Heart right ventricle (tissue), 16 donors: ENCODE measurements around the gene RBMS3. TPM values are rescaled to one million over a fixed set of nuclear protein-coding genes. Genes with fewer than 3 reads are reported as not detected.

Experiments used
- ATAC-seq, 8 donors: fragments of 200-7000 bp; cut with Tn5 transposase; one replicate each; pipeline ENCODE4 v1.9.1; 2020; ENCODE audit warnings: mild to moderate bottlenecking in 8 of 8, moderate library complexity in 8 of 8, moderate number of reproducible peaks in 1 of 8
- DNase-seq, 2 donors: peaks; one replicate each; pipeline ENCODE4 v3.0.0-alpha.2; 2020
- H3K27ac ChIP-seq, 10 donors: fragments of 200-600 bp; sonication (generic) in 2 of 10; one replicate each; pipeline versions ENCODE4 v1.5.0 to v1.8.0; 2020 to 2022; ENCODE audit warnings: mild to moderate bottlenecking in 3 of 10
- H3K27me3 ChIP-seq, 7 donors: fragments of 200-600 bp; one replicate each; pipeline ENCODE4 v1.8.0; 2021 to 2022; ENCODE audit warnings: mild to moderate bottlenecking in 2 of 7
- H3K36me3 ChIP-seq, 9 donors: fragments of 200-600 bp; sonication (generic) in 1 of 9; one replicate each; pipeline versions ENCODE4 v1.5.0 to v1.8.0; 2020 to 2022; ENCODE audit warnings: mild to moderate bottlenecking in 2 of 9
- H3K4me1 ChIP-seq, 9 donors: fragments of 200-600 bp; sonication (generic) in 1 of 9; one replicate each; pipeline versions ENCODE4 v1.5.0 to v1.8.0; 2020 to 2022; ENCODE audit warnings: mild to moderate bottlenecking in 4 of 9
- H3K4me3 ChIP-seq, 10 donors: fragments of 200-600 bp; sonication (generic) in 2 of 10; one replicate each; pipeline versions ENCODE4 v1.5.0 to v1.8.0; 2020 to 2022; ENCODE audit warnings: mild to moderate bottlenecking in 7 of 10, moderate library complexity in 2 of 10
- H3K9me3 ChIP-seq, 11 donors: fragments of 200-600 bp in 10 of 11; sonication (generic) in 2 of 11; one replicate each; pipeline versions ENCODE4 v1.5.0 to v1.8.0; 2013 to 2022; ENCODE audit warnings: mild to moderate bottlenecking in 2 of 11, control low read depth in 1 of 11, moderate library complexity in 1 of 11
- CTCF ChIP-seq, 9 donors: fragments of 200-600 bp; sonication (generic) in 2 of 9; IDR thresholded peaks; one replicate each; pipeline versions ENCODE4 v1.5.0 to v1.8.0; 2021 to 2022; ENCODE audit warnings: antibody characterized with exemption in 9 of 9, mild to moderate bottlenecking in 5 of 9, moderate library complexity in 1 of 9
- WGBS, 2 donors: extraction: QIAGEN DNeasy Blood & Tissue Kit; methylation state at CpG; one replicate each; pipeline ENCODE4 v1.1.7; 2013; ENCODE audit warnings: inconsistent platforms in 1 of 2; 5-methylcytosine and 5-hydroxymethylcytosine counted together
- intact Hi-C, 10 donors: fragments of 100-400 bp; cut with DNase I; formaldehyde crosslinking; loops; one replicate each; pipeline versions ENCODE4 v1.11.1 to v1.14.2; 2022
- polyA plus RNA-seq, 2 donors: library from polyadenylated mRNA; stranded (reverse); fragments of 200-250 nt; gene quantifications; one replicate each; pipeline ENCODE4 v1.2.3, GENCODE V29; 2013
- total RNA-seq, 10 donors: library from RNA; stranded (reverse); fragmentation: NEBNext Ultra II Directional in 3 of 10; extraction: Animal tissue kit (Norgen Biotek cat#: 25700) in 3 of 10; gene quantifications; one replicate each; pipeline versions ENCODE4 v1.2.1 to v1.2.4, GENCODE V29; 2021 to 2023
- donor health status: Arrhythmogenic right ventricular cardiomyopathy.
- donor health status: ischemic (EF 13 %, LVEDD 7.1; RV severe dilation, severe dysfunction).
- donor health status: healthy with polysubstance abuse.
- donor health status: DM: no; HTN: yes; CAD: no.
- donor health status: DM: no; HTN: no; CAD: no.
- donor health status: ischemic (EF 25% LVEDD 6.9; RV normal size, moderate dysfunction).
- donor health status: ischemic (EF 25% LVEDD 5.7; RV mildly dilated, moderate dysfunction).
- donor health status: healthy.
- donor health status: DM: yes; HTN: yes; CAD: no.
- donor health status: Ischemic cardiomyopathy.
- donor health status: ischemic (EF 35%, LVEDD 5.7; RV mildly dilated, moderate dysfunction).
- donor health status: nonischemic (EF 11% LVEDD 7.7; RV severe dilation, severe dysfunction).
- donor health status: DM: yes; HTN: yes; CAD: no.
- donor health status: PGD.
- donor health status: ischemic (EF 29% LVEDD 5.4; RV normal size, mild dysfunction).
- donor health status: nonischemic (EF 23%, LVEDD 6.1; RV moderate dilation, normal function).

Gene RBMS3
- total and polyA plus RNA-seq, 12 donors = 3.2 to 41.1 (median 26.4) TPM

- ATAC-seq (no peak), DNase-seq (no peak)
- intact Hi-C loops = no loop called here
- TF ChIP-seq CTCF (IDR thresholded peaks at IDR 0.05) = no peak
- no peaks in the 10 kb centered on the region for H3K9me3 ChIP-seq
- H3K4me1 ChIP-seq = peaks cover 0 to 54% (median 26%) of the 10 kb centered on the region in 9 donors
- no peaks in the 10 kb centered on the region for H3K36me3 ChIP-seq
- H3K27ac ChIP-seq = peak overlapping the region in 2 of 10 donors; percentile 20 to 32
- no peaks in the 10 kb centered on the region for H3K27me3 ChIP-seq
- H3K4me3 ChIP-seq = no peak overlapping the region
Measured at GRCh38 chr3:29565236-29565635, 284.4 kb downstream of the RBMS3 start.

- Histone ChIP-seq H3K27me3 (no peaks in the 10 kb centered on the region), H3K36me3 (no peaks in the 10 kb centered on the region), H3K4me1 (peaks cover 0 to 54% (median 24%) of the 10 kb centered on the region in 9 donors), H3K27ac (no peak overlapping the region), H3K4me3 (no peak overlapping the region), H3K9me3 (peaks cover 0 to 21% (median 9%) of the 10 kb centered on the region in 11 donors)
- no peak for DNase-seq
- peak in 1 of 8 donors; percentile 20 for ATAC-seq
- TF ChIP-seq CTCF (IDR thresholded peaks at IDR 0.05) = no peak
- 73 to 87% methylated on average over 4 of the region's 4 CpGs for WGBS, 2 donors
- intact Hi-C loops = no loop called here
Measured at GRCh38 chr3:29567501-29567900, 286.6 kb downstream of the RBMS3 start.

GRCh38 chr3:29568355-29568754, 287.5 kb downstream of the RBMS3 start:
- DNase-seq (no peak), ATAC-seq (no peak)
- peaks cover 0 to 54% (median 24%) of the 10 kb centered on the region in 9 donors for H3K4me1 ChIP-seq
- H3K36me3 ChIP-seq = no peaks in the 10 kb centered on the region
- intact Hi-C loops = no loop called here
- peaks cover 0 to 24% (median 9%) of the 10 kb centered on the region in 11 donors for H3K9me3 ChIP-seq
- H3K4me3 ChIP-seq = no peak overlapping the region
- no peak for TF ChIP-seq CTCF (IDR thresholded peaks at IDR 0.05)
- peak overlapping the region in 1 of 10 donors; percentile 36 for H3K27ac ChIP-seq
- no peaks in the 10 kb centered on the region for H3K27me3 ChIP-seq
- 42 to 46% methylated on average over 2 of the region's 2 CpGs for whole genome bisulfite sequencing, 2 donors

- no peaks in the 10 kb centered on the region for H3K27me3 ChIP-seq
- no peaks in the 10 kb centered on the region for H3K36me3 ChIP-seq
- no peak overlapping the region for H3K27ac ChIP-seq
- TF ChIP-seq CTCF (IDR thresholded peaks at IDR 0.05) = no peak
- H3K9me3 ChIP-seq = peaks cover 0 to 16% (median 6%) of the 10 kb centered on the region in 11 donors
- 95 to 97% methylated on average over 1 of the region's 1 CpG for WGBS, 2 donors
- intact Hi-C loops = no loop called here
- ATAC-seq (peak in 2 of 8 donors; percentile 11 to 21), DNase-seq (no peak)
- H3K4me3 ChIP-seq = no peak overlapping the region
- peaks cover 0 to 19% (median 10%) of the 10 kb centered on the region in 9 donors for H3K4me1 ChIP-seq
Measured at GRCh38 chr3:29576181-29576580, 295.3 kb downstream of the RBMS3 start.
